HG02642 (cell line): ENCODE data around the gene MXRA8.
A peak's percentile ranks its signal among the peaks of the same experiment; 100 is the strongest.

ENCODE experiments used
- ATAC-seq: cut with Tn5 transposase; IDR thresholded peaks from one replicate; pipeline ENCODE4 v1.9.1; 2021; ENCODE audit warnings: mild to moderate bottlenecking; ENCODE audit not compliant: unreplicated experiment, poor library complexity

The MXRA8 gene

DNA sequence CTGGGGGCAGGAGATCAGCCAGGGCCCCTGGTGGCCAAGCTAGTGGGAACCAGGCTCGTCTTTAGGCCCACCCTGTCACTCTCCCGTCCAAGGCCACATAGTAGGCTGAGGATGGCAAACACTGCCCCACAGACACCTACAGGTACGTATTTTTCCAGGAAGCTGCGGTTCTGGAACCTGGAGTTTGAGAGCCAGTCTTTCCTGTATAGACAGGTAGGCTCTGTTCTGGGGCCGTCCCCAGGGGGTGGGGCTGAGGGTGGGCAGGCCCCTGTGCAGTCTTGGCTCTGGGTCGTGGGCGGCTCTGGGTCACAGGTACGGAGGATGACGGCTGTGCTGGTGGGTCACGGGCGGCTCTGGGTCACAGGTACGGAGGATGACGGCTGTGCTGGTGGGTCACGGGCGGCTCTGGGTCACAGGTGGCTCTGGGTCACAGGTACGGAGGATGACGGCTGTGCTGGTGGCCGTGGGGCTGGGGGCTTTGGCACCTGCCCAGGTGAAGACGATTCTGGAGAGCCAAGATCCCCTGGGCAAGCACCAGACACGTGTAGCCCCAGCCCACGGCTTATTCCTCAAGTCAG, 47.8 kb downstream of the MXRA8 start:
- ATAC-seq: no peak

DNA sequence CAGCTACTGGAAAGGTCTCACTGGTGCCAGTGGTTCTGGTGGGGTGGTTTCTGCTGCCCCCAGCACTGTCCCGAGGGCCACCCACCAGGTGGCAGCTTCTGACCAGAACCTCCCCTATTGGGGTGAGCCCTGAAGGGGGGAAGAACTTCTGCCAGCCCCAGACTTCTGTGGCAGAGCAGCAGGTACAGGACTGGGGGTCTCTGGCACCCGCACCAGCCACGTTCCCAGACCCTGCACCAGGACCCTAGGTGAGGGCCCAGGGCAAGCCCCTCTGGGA, 48.3 kb downstream of the MXRA8 start:
- no peak for ATAC-seq

DNA sequence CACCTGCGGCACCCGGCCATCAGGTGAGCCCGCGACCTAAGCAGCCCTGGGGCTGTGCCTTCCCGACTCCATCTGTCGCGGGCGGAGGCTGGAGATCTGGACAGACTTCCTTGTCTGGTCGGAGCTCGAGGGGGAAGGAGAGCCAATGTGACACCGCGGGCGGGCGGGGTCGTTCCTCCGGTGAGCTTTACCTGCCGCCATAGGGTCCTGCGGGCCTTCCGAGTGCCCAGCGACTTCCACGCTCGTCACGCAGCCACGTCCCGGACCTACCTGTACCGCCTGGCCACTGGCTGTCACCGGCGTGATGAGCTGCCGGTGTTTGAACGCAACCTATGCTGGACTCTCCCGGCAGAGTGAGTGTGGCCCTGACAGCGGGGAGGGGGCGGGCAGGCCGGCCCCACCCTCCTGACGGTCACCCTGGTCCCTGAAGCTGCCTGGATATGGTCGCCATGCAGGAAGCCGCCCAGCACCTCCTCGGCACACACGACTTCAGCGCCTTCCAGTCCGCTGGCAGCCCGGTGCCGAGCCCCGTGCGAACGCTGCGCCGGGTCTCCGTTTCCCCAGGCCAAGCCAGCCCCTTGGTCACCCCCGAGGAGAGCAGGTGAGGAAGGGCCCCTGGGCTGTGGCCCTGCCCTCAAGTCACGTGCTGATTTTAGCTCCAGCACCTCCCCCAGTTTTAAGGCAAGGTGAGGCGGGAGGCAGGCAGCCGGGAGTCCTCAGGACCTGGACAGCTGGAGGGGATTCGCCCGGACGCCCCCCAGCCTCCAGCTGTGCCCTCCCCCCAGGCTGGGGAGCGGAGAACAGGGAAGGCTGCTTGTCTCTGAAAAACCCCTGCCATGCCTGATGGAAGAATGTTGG, 48.9 kb downstream of the MXRA8 start:
- ATAC-seq: no peak

DNA sequence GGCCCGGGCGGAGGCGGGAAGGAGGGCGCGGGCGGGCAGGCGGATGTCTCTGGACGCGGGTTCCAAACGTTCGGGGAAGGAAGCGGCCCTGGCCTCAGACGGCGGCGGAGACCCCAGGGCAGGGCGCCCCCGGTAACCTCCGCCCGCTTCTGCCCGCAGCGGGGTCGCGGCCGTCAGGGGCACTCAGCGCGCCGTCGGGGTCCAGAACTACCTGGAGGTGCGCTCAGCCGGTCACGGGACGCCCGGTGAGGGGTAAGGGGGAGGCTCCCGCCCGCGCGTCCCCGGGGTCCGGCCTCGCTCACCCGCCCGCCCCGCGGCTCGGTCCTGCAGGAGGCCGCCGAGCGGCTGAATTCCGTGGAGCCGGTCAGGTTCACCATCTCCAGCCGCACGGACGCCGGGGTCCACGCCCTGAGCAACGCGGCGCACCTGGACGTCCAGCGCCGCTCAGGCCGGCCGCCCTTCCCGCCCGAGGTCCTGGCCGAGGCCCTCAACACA, 49.6 kb downstream of the MXRA8 start:
- no peak for ATAC-seq

DNA sequence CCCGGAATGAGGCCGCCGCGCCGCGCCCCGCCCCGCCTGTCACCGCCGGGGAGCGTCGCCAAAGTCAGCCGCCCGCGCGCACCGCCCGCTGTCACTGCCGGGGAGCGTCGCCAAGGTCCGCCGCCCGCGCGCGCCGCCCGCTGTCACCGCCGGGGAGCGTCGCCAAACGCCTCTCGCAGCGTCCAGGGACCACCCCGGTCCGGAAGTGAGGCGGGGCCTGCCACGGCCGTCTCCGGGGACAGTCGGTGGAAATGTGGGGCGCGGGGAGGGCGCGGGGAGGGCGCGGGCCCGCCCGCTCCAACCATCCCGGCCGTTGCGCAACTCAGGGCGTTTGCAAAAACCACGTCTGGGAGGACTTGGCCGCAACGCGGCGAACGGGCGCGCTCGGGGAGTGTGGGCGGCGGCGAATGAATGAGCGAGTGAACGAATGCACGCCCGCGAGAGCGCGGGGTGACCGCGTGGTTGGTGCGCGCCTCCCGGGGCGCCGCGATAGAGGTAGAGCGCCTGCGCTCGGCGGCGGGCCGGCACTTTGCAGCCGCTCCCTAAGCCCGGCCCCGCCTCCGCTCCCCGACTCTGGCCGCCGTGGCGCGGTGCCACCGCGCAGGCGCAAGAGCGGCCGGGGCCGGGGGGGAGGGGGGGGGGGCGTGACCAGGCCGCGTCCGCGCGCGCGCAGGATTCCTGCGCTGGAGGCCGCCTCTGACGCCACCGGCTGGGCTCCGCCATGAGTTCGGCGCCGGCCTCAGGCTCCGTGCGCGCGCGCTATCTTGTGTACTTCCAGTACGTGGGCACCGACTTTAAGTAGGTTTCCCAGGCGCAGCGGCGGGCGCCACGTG, 50.2 kb downstream of the MXRA8 start, which contains the start of the genes ACAP3 and PUSL1:
TSS of gene ACAP3 (minus strand) at position 8 of the 833 bp plus-strand sequence. CDS start 115 bp downstream, outside the sequence.
TSS of gene PUSL1 (plus strand) at position 675 of the 833 bp plus-strand sequence. CDS start at position 722, 47 bp downstream.
- ATAC-seq: peak; percentile 64

DNA sequence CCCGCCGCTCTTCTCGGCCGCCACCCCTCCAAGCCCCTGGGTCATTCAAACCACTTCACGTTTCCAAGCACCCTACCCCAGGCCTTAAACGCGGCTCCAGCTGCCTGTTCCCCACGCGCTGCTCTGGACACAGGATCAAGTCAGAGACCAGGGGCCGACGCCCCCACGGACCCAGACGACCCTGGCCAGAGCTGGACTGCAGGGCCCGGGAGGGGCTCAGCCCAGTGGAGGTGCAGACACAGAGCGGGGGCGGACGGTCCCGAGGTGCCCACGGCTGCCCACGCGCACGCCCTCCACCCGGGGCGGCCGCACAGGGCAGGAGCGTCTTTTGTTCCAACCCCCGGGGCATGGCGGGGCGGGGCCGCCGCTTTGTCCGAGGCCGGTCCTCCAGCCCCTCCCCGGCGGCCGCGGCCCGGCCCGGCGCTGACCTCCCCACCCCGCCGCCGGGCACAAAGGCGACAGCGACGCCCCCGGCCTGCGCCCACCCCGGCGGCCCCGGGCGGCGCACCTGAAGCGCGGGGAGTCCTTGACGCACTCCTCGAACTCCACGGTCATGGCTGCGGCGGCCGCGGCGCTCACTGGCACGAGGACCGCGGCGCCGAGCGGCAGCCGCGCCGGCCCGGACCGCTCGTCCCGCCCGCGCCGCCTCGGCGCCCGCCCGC, 51.0 kb downstream of the MXRA8 start:
- ATAC-seq: peak; percentile 9

DNA sequence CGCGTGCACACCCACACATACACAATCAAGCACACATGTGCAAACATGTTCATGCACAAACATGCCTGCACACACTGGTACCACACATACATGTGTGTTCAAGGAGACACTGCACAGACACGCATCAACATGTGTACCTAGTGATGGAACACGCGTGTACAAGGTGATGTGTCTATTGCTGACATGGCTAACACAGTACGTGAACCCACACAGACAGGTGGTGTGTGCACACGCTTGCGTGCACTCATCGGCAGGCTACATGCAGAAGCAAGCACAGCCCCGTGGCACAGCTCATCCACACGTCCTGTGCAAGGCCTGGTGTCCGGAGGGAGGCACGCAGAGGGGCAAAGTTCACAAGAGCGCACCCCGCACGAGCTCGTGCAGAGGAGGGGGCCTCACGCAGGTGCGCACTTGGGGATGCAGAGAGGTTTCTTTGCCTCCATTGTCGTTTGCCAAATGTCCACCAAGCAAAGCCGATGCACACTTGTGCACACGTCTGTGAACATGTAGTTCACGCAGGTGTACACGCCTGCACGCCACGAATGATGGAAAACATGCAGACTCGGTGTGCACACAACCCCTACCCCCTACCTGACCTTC, 51.6 kb downstream of the MXRA8 start:
- ATAC-seq: no peak

DNA sequence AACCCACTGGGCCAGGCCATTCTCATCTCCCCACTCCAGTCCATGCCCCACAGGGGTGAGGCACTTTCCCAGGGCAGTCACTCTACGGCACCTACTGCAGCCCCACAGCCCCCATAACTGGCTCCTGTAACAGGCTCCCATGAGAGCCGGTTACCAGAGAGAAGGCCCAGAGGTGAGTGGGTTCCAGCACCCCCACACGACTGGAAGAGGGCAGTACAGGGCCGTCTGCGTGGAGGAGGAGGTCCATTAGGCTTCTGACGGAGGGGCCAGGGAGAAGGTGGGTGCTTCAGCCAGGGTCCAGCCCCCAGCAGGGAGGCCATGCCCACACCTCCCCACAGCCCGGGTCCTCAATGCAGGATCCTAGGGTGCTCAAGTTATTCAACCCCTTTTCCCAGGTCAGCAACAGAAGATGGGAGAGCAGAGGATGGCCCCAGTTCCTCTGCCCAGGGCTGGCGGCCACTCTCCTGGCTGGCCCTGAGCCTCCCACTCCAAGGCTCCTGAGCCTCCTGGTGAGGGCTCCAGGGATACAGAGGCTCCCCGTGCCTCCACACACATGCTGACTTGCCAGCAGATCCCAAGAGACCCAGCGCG, 52.2 kb downstream of the MXRA8 start:
- ATAC-seq: no peak

DNA sequence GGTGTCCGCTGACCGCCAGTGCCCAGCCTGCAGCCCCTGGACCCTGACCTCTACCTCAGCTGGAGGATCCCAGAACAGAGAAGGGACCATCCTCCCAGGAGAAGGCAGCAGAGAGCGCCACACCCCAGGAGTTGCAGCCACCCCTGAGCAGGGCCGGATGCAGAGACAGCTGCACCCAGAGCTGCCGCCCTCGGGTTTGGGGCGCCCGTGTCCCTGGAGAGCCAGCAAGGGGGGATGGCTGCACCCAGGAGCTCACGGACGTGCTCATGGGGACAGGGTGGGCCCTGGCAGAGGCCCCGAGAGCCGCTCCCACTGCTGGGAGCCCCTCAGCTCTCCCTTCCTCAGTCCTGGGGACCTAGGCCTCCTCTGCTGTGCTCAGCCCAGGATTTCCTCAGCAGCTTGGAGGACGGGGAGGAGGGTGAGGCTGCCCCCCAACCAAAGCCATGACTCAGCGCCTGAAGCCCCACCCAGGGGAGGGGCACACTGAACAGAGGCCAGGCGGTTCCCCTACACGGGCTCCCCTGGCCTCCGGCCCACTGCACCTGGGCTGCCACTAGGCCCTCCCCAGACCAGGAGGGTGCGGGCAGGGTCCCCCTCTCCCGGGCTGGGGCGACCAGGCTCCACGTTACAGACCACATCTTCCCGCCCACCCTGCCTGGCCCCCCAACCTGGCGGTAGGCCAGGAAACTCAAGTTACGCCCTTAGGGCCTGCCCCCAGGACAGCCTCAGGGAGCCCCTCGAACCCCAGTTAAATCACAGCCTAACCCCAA, 52.9 kb downstream of the MXRA8 start:
- ATAC-seq: no peak

DNA sequence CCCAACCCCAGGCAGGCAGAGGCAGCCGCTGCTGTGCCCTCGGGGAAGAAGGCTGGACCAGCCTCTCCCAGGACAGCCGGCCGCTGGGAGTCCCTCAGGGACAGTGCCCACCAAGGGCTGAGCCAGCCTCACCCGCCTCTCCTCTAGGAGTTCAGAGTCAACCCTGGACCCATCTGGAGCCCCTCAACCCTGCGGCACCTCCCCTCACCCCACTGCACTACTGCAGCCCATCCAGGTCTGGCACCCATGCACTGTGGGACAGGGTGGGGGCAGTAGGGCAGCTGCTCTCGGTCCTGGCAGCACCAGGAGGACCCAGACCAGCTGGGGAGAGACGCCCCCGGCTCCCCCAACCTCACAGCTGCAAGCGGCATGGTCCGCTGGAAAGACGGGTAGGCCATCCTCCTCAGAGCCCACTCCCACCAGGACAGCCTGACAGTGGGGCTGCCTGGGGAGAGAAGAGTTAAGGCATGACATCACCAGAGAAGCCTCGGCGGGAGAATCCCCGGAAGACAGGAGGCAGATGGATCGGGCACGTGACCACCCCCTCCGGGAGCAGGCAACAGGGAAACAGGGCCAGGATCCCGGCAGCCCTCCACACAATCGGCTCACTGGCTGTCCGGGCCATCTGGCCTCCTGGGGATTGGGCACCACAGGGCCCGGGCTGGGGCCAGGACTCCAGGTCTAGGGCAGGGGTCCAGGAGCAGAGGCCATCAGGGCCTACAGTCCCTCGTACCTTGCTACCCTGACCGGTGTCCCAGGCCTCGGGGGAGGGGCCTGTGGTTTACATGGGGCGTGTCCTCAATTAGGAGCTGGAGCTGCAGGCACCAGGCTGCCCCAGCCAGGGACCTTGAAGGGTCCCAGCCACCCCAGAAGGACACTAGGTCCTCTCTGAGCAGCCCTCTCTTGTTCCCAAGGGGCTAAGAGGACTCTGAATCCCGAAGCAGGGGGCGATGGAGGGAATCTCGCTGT, 53.7 kb downstream of the MXRA8 start:
- ATAC-seq: no peak

DNA sequence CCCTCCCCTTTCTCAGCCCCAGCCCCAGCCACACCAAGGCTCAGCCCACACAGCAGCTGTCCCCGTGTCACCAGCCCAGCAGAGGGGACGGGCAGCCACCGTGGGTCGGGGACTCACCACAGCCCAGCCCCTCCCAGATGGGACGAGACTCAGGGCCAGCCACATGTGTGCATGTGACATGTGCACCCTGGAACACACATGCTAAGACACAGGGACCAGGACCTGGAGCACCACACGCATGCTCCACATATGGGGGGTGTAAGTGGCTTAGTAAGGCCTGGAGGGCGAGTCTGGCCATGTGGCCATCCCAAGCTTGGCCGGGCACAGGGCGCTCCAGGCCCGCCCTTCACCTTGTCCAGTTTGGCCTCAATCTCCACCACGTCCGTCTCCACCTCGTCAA, 54.6 kb downstream of the MXRA8 start:
- no peak for ATAC-seq

DNA sequence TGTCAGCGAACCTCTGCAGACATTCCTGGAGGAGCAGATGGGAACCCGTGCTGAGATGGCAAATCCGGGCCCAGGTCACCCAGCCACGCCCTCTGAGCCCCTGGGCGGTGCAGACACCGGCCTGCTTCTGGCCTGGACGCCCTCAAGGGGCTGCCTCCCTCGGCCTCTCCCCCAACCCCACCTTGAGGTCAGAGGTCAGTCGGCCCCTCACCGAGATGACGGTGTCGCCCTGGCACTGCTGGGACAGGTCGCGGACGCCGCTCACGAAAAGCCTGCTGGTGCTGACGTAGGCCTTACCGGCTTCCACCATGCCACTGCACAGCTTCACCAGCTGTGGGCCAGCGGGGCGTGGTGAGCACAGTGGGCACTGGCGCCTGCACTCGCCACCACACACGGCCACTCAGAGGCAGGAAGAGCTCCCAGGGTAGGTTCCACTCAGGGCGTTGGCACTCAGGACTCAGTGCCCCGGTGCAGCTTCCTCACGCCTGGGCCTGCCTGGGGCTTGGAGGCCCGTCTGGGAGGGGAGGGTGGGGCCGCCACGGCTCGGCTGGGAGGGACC, 55.3 kb downstream of the MXRA8 start:
- ATAC-seq: no peak
